Heart right ventricle (tissue), 16 donors: Measurements from ENCODE around the gene OLAH. TPM values are rescaled to one million over a fixed set of nuclear protein-coding genes. Genes with fewer than 3 reads are reported as not detected.

Experiments
- ATAC-seq, 8 donors: fragments of 200-7000 bp; cut with Tn5 transposase; one replicate each; pipeline ENCODE4 v1.9.1; 2020; ENCODE audit warnings: mild to moderate bottlenecking in 8 of 8, moderate library complexity in 8 of 8, moderate number of reproducible peaks in 1 of 8
- DNase-seq, 2 donors: peaks; one replicate each; pipeline ENCODE4 v3.0.0-alpha.2; 2020
- H3K27ac ChIP-seq, 10 donors: fragments of 200-600 bp; sonication (generic) in 2 of 10; one replicate each; pipeline versions ENCODE4 v1.5.0 to v1.8.0; 2020 to 2022; ENCODE audit warnings: mild to moderate bottlenecking in 3 of 10
- H3K27me3 ChIP-seq, 7 donors: fragments of 200-600 bp; one replicate each; pipeline ENCODE4 v1.8.0; 2021 to 2022; ENCODE audit warnings: mild to moderate bottlenecking in 2 of 7
- H3K36me3 ChIP-seq, 9 donors: fragments of 200-600 bp; sonication (generic) in 1 of 9; one replicate each; pipeline versions ENCODE4 v1.5.0 to v1.8.0; 2020 to 2022; ENCODE audit warnings: mild to moderate bottlenecking in 2 of 9
- H3K4me1 ChIP-seq, 9 donors: fragments of 200-600 bp; sonication (generic) in 1 of 9; one replicate each; pipeline versions ENCODE4 v1.5.0 to v1.8.0; 2020 to 2022; ENCODE audit warnings: mild to moderate bottlenecking in 4 of 9
- H3K4me3 ChIP-seq, 10 donors: fragments of 200-600 bp; sonication (generic) in 2 of 10; one replicate each; pipeline versions ENCODE4 v1.5.0 to v1.8.0; 2020 to 2022; ENCODE audit warnings: mild to moderate bottlenecking in 7 of 10, moderate library complexity in 2 of 10
- H3K9me3 ChIP-seq, 11 donors: fragments of 200-600 bp in 10 of 11; sonication (generic) in 2 of 11; one replicate each; pipeline versions ENCODE4 v1.5.0 to v1.8.0; 2013 to 2022; ENCODE audit warnings: mild to moderate bottlenecking in 2 of 11, control low read depth in 1 of 11, moderate library complexity in 1 of 11
- WGBS, 2 donors: extraction: QIAGEN DNeasy Blood & Tissue Kit; methylation state at CpG; one replicate each; pipeline ENCODE4 v1.1.7; 2013; ENCODE audit warnings: inconsistent platforms in 1 of 2; 5-methylcytosine and 5-hydroxymethylcytosine counted together
- intact Hi-C, 10 donors: fragments of 100-400 bp; cut with DNase I; formaldehyde crosslinking; loops; one replicate each; pipeline versions ENCODE4 v1.11.1 to v1.14.2; 2022
- polyA plus RNA-seq, 2 donors: library from polyadenylated mRNA; stranded (reverse); fragments of 200-250 nt; gene quantifications; one replicate each; pipeline ENCODE4 v1.2.3, GENCODE V29; 2013
- total RNA-seq, 10 donors: library from RNA; stranded (reverse); fragmentation: NEBNext Ultra II Directional in 3 of 10; extraction: Animal tissue kit (Norgen Biotek cat#: 25700) in 3 of 10; gene quantifications; one replicate each; pipeline versions ENCODE4 v1.2.1 to v1.2.4, GENCODE V29; 2021 to 2023
- TF ChIP-seq, protein P1 (sequence below), 9 donors: fragments of 200-600 bp; sonication (generic) in 2 of 9; IDR thresholded peaks; one replicate each; pipeline versions ENCODE4 v1.5.0 to v1.8.0; 2021 to 2022; ENCODE audit warnings: antibody characterized with exemption in 9 of 9, mild to moderate bottlenecking in 5 of 9, moderate library complexity in 1 of 9
- donor health status: Arrhythmogenic right ventricular cardiomyopathy.
- donor health status: ischemic (EF 13 %, LVEDD 7.1; RV severe dilation, severe dysfunction).
- donor health status: healthy with polysubstance abuse.
- donor health status: DM: no; HTN: yes; CAD: no.
- donor health status: DM: no; HTN: no; CAD: no.
- donor health status: ischemic (EF 25% LVEDD 6.9; RV normal size, moderate dysfunction).
- donor health status: ischemic (EF 25% LVEDD 5.7; RV mildly dilated, moderate dysfunction).
- donor health status: healthy.
- donor health status: DM: yes; HTN: yes; CAD: no.
- donor health status: Ischemic cardiomyopathy.
- donor health status: ischemic (EF 35%, LVEDD 5.7; RV mildly dilated, moderate dysfunction).
- donor health status: nonischemic (EF 11% LVEDD 7.7; RV severe dilation, severe dysfunction).
- donor health status: DM: yes; HTN: yes; CAD: no.
- donor health status: PGD.
- donor health status: ischemic (EF 29% LVEDD 5.4; RV normal size, mild dysfunction).
- donor health status: nonischemic (EF 23%, LVEDD 6.1; RV moderate dilation, normal function).

The OLAH gene
- total and polyA plus RNA-seq, 12 donors = 0.33 to 0.50 (median 0.38) TPM; not detected in 9

- TF ChIP-seq, protein P1, sequence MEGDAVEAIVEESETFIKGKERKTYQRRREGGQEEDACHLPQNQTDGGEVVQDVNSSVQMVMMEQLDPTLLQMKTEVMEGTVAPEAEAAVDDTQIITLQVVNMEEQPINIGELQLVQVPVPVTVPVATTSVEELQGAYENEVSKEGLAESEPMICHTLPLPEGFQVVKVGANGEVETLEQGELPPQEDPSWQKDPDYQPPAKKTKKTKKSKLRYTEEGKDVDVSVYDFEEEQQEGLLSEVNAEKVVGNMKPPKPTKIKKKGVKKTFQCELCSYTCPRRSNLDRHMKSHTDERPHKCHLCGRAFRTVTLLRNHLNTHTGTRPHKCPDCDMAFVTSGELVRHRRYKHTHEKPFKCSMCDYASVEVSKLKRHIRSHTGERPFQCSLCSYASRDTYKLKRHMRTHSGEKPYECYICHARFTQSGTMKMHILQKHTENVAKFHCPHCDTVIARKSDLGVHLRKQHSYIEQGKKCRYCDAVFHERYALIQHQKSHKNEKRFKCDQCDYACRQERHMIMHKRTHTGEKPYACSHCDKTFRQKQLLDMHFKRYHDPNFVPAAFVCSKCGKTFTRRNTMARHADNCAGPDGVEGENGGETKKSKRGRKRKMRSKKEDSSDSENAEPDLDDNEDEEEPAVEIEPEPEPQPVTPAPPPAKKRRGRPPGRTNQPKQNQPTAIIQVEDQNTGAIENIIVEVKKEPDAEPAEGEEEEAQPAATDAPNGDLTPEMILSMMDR (IDR thresholded peaks at IDR 0.05) = no peak
- H3K27me3 ChIP-seq = peaks cover 0 to 5% (median 0%) of the 10 kb centered on the region in 7 donors
- H3K4me1 ChIP-seq = no peaks in the 10 kb centered on the region
- H3K9me3 ChIP-seq = peaks cover 0 to 5% (median 0%) of the 10 kb centered on the region in 11 donors
- WGBS, 2 donors = 77 to 84% methylated on average over 1 of the region's 1 CpG
- no peak for DNase-seq
- ATAC-seq = no peak
- H3K36me3 ChIP-seq = no peaks in the 10 kb centered on the region
- intact Hi-C loops = no loop called here
- no peak overlapping the region for H3K4me3 ChIP-seq
- H3K27ac ChIP-seq = no peak overlapping the region
Measured at GRCh38 chr10:15045380-15045779, 1.6 kb downstream of the OLAH start.

GRCh38 chr10:15046626-15047025 lies 2.9 kb downstream of the OLAH start:
- H3K27ac ChIP-seq = no peak overlapping the region
- no peaks in the 10 kb centered on the region for H3K36me3 ChIP-seq
- 54 to 64% methylated on average over 5 of the region's 5 CpGs for WGBS, 2 donors
- intact Hi-C loops = no loop called here
- H3K4me3 ChIP-seq = no peak overlapping the region
- H3K4me1 ChIP-seq = no peaks in the 10 kb centered on the region
- H3K9me3 ChIP-seq = peaks cover 0 to 5% (median 0%) of the 10 kb centered on the region in 11 donors
- no peak for DNase-seq
- no peak for ATAC-seq
- TF ChIP-seq, protein P1 (IDR thresholded peaks at IDR 0.05) = no peak
- peaks cover 0 to 5% (median 0%) of the 10 kb centered on the region in 7 donors for H3K27me3 ChIP-seq

GRCh38 chr10:15049533-15049932 lies 5.8 kb downstream of the OLAH start:
- H3K36me3 ChIP-seq = no peaks in the 10 kb centered on the region
- DNase-seq (no peak), ATAC-seq (no peak)
- H3K27me3 ChIP-seq = peaks cover 0 to 5% (median 0%) of the 10 kb centered on the region in 7 donors
- no peaks in the 10 kb centered on the region for H3K4me1 ChIP-seq
- TF ChIP-seq, protein P1 (IDR thresholded peaks at IDR 0.05) = no peak
- H3K4me3 ChIP-seq = no peak overlapping the region
- intact Hi-C loops = no loop called here
- H3K27ac ChIP-seq = no peak overlapping the region
- peaks cover 0 to 2% (median 0%) of the 10 kb centered on the region in 11 donors for H3K9me3 ChIP-seq

DNA sequence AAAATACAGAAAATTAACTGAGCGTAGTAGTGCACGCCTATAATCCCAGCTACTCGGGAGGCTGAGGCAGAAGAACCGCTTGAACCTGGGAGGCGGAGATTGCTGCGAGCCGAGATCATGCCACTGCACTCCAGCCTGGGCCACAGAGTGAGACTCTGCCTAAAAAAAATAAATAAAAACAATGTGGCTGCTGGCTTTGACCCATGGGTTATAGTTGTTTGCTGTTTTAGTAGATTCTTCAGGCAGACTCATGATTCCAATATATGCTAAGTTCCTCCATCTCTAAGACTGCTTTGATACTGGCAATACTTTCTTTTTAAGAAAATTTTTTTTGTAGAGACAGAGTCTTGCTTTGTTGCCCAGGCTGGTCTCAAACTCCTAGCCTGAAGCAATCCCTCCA lies 8.4 kb downstream of the OLAH start:
- Histone ChIP-seq H3K9me3 (peaks cover 0 to 7% (median 0%) of the 10 kb centered on the region in 11 donors), H3K36me3 (no peaks in the 10 kb centered on the region), H3K27me3 (peaks cover 0 to 3% (median 0%) of the 10 kb centered on the region in 7 donors), H3K4me1 (no peaks in the 10 kb centered on the region), H3K4me3 (no peak overlapping the region), H3K27ac (no peak overlapping the region)
- no peak for ATAC-seq
- intact Hi-C loops = no loop called here
- 87% methylated on average over 7 of the region's 7 CpGs for WGBS, 2 donors
- TF ChIP-seq, protein P1 (IDR thresholded peaks at IDR 0.05) = no peak
- DNase-seq = no peak
